Activated naive CD4-positive, alpha-beta T cell (primary cell): ENCODE results near the gene TRIOBP.
"Not testable (repeated sequence)": the region's sequence is repeated elsewhere in the genome, so short reads cannot be mapped to it uniquely, and the experiment has no call there.

Experiments
- DNase-seq, 4 experiments: peaks; one replicate each; lab custom pipeline; 2025; lab: John Stamatoyannopoulos, UW

TRIOBP gene

DNA sequence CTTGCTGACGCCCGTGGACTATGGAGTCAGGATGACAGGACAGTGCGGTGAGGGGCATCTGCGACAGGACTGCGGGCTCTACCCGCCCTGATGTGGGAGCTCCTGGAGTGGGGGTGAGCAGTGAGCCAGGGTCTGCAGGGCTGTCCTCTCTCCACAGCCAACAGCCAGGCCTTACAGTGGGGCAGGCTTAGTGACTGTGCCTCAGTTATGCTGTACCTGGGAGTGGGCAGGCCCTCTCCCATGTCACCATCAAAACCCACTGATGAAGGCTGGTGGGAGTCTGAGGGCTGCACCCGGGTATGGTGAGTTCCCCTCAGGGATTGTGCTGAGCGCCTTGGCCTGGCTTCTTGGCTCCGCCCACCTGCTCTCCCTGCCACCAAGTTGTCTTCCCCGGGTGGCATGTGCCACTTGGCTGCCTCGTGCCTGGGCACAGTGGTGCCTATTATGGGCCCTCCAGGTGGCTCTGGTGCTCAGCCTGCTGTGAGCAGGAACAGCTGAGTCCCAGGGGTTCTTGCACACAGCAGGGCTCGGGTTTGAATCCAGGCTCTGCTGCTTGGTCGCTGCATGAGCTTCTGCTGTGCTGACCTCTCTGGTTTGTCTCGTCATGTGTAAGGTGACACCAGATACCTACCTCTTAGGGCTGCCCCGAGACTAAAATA lies 4.1 kb upstream of the TRIOBP start:
- DNase-seq, result no peak

DNA sequence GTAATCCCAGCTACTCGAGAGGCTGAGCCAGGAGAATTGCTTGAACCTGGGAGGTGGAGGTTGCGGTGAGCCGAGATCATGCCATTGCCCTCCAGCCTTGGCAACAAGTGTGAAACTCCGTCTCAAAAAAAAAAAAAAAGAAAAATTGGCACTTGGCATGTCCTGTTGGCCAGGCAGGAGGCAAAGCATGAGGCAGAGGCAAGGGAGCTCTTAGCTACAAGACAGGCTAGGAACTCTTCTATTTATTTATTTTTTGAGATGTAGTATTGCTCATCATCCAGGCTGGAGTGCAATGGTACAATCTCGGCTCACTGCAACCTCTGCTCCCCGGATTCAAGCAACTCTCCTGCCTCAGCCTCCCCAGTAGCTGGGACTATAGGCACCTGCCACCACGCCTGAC lies 2.7 kb upstream of the TRIOBP start:
- DNase-seq, result not testable (repeated sequence)

DNA sequence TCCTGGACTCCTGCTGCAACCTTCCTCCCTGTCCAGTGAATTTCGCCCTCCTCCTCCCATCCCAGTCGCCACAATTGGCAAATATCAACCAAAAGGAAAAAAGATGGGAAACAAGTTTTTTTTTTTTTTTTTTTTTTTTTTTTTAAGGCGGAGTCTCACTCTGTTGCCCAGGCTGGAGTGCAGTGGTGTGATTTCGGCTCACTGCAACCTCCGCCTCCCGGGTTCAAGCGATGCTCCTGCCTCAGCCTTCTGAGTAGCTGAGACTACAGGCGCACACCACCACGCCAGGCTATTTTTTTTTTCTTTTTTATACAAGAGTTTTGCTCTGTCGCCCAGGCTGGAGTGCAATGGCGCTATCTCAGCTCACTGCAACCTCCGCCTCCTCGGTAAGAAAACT lies 590 bp upstream of the TRIOBP start:
- DNase-seq, result not testable (repeated sequence)

DNA sequence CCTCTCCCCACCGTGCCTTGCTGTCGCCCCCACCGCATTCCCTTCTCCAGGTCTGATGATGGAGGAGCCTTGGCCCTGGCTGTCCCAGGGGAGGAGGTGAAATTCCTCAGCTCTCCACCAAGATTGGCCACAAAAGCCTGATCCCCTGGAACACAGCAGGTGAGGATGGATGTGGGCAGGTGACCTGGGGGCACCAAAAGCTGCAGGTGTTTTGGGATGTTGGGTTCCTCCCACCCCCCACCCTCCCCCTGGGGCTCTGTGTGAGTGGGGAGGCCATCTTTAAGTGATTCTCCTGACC lies 639 bp downstream of the TRIOBP start:
- no peak for DNase-seq

DNA sequence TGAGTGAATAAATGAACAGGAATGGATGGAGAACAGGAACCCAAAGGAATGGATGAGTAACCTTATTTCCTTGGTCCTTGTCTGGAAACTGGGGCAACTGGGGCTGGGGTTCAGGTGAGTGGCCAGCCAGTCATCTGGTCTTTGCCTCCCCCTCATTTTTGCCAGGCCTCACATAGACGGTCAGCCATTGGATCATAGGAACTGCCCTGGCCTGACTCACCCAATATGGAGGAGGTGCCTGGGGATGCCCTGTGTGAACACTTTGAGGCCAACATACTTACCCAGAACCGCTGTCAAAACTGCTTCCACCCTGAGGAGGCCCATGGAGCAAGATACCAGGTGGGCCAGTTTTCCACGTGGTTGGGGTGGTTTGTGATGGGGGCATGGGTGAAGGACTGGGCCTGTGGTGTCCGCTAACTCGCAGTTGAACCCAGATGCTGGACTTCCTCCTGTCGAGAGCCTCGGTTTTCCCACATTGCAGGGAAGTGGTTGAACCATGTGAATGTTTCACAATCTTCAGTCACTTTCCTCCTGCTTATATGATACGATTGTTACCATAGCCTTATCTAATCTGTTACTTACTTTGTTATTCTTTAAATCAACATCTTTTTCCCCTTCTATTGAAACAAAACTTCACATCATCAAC lies 4.4 kb downstream of the TRIOBP start:
- DNase-seq, result no peak

DNA sequence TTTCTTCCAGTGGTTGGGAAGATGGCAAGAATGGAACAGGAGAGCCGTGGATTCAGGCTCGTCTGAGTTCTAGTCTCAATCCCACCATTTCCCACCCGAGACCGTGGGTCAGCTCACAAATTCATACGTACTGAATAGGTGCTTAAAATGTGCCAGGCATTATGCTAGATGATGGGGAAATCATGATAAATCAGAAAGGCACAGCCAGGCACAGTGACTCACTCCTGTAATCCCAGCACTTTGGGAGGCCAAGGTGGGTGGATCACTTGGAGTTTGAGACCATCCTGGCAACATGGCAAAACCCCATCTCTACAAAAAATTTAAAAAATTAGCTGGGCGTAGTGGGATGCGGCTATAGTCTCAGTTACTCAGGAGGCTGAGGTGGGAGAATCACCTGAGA lies 7.1 kb downstream of the TRIOBP start:
- no peak for DNase-seq

DNA sequence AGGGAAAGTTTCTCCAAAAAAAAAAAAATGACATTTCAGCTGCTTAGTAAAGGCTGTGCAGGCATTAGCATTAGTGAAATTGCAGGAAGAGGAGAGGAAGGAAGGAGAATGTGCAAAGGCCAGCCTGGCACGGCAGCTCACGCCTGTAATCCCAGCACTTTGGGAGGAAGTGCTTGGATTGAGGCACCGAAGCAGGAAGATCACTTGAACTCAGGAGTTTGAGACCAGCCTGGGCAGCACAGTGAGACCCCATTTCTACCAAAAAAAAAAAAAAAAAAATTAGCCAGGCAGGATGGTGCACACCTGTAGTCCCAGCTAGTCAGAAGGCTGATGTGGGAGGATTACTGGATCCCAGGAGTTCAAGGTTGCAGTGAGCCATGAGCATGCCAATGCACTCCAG lies 7.8 kb downstream of the TRIOBP start:
- DNase-seq, result no peak

DNA sequence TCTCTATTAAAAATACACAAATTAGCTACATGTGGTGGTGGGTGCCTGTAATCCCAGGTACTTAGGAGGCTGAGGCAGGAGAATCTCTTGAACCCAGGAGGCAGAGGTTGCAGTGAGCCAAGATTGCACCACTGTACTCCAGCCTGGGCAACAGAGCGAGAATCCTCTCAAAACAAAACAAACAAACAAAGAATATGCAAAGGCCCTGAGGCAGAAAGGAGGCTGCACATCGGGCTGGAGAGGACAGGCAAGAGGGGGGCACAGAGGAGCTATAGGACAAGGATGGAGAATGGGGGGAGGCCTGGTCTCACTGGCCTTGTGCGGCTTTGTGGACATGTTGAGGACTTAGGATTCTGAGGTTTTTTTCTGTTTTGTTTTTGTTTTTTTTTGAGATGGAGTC lies 8.4 kb downstream of the TRIOBP start:
- DNase-seq, result no peak

DNA sequence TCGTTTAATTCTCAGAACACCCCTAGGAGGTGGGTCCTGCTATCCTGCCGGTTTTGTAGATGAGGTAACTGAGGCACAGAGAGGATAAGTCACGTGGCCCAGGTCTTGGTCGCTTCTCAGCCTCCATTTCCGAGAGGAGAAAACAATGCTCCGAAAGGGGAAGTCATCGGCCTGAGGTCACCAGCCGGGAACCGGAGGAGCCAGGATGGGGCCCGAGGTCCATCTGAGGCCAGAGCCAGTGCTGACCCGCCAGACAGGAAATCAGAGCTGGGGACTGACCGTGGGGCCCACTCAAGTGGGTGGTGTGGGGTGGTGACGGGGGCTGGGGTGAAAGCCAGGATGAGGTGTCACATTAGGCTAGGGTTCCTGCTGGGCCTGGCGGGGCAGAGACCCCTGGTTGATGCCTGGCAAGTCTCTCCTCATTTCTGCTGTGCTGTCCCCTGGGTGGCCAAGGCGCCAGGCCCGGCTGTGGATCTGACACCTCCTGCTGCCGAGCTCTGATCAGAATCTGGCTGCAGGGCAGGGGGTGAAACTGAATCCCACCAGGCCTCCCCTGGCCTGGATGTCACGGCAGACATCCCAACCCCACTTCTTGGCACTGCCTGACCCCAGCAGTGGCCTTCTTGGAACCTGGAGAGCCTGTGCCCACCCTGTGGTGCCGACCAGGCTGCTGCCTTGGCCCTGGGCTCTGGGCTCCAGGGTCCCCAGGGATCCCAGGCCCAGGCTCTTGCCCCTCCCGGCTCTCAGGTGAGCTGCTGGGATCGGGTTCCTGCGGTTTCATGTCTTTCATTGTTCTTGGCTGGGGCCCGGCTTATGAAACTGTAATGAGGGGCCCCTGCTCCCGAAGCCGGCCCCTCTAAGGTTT lies 12.0 kb downstream of the TRIOBP start:
- no peak for DNase-seq

DNA sequence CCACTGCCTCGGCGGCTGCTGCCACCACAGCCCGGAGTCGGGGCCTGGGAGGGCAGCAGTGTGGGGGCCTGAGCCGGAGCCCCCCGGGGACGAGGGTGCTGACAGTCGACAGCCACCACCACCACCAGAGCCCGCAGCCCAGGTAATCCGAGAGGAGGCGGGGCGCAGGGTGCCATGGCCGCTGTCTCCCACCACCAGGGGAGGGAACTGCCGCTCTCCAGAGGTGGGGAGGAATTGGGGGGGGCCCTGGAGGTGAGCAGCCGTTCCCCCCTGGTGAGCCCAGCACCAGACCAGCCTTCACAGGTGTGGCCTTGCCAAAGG lies 12.6 kb downstream of the TRIOBP start:
- no peak for DNase-seq

DNA sequence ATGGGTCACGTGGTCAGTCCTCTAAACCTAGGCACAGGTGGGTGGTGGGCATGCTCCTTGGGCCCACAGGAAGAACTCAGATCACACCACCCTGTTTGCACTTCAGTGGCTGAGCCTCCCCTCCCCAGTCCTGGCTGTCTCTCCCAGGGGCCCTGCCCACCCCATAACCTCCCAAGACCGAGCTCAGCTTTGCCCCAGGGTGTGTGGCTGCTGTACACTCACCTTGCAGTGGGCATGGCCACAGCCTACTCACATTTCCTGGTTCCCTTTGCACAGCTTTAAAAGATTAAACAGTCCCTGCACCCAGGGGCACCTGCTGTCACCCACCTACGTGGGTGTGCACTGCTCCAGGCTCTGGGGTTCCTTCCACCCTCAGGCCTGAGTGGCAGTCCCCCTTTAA lies 13.8 kb downstream of the TRIOBP start:
- DNase-seq, result no peak

DNA sequence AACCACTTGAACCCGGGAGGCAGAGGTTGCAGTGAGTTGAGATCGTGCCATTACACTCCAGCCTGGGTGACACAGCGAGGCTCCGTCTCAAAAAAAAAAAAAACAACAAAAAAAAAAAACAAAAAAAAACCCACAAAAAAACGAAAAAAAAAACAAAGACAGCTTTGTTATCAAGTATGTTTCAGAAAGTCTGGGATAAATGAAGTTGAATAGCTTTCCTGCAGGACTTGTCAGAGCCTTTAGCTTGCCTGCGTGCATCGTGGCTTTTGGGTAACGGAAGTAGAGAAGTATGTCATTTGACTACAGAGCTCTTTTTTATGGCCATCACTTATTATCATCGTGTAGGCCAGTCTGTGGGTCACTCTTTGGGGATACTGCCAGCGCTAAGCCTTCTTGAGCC lies 14.6 kb downstream of the TRIOBP start:
- DNase-seq, result no peak

DNA sequence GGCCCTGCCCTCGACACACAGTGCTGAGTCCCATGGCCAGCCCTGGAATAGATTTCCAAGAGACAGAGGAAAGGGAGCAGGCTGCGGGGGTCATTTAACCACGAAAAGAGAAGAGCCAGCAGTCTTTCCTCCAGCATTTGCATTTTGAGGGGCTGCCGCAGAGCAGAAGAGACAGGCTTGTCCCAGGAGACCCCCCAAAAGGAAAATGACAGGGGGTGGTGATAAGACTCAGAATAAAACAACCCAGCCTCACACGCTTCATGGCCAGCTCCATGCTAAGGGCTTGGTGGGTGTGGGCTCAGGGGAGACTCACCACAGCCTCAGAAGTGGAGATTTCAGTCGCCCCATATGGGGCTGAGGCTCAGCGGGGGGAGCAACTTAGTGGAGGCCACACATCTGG lies 16.9 kb downstream of the TRIOBP start:
- DNase-seq, result no peak

DNA sequence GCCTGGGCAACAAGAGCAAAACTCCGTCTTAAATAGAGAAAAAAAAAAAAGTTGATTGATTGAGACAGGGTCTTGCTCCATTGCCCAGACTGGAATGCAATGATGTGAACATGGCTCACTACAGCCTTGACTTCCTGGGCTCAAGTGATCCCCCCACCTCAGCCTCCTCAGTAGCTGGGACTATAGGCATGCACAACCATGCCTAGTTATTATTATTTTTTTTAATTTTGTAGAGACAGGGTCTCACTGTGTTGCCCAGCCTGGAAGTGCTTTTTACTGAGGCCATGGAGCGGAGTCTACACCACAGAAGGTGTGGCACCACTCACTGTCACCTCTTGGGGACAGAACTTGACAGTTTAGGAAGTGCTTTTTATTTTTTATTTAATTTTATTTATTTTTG lies 17.8 kb downstream of the TRIOBP start:
- DNase-seq, result no peak

DNA sequence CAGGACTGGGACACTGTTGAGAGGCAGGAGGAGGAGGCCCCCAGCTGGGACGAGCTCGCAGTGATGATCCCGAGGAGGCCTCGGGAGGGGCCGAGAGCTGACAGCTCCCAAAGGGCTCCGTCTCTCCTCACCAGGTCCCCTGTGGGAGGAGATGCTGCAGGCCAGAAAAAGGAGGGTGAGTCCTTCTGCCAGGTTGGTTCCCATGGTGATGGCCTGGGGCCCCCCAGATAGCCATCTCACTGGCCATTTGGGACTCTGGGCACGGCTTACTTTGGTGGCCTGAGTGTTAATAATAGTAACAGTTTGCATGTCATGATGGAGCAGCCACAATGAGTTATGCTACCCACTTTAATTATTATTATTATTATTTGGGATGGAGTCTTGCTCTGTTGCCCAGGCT lies 18.9 kb downstream of the TRIOBP start:
- DNase-seq, result no peak

DNA sequence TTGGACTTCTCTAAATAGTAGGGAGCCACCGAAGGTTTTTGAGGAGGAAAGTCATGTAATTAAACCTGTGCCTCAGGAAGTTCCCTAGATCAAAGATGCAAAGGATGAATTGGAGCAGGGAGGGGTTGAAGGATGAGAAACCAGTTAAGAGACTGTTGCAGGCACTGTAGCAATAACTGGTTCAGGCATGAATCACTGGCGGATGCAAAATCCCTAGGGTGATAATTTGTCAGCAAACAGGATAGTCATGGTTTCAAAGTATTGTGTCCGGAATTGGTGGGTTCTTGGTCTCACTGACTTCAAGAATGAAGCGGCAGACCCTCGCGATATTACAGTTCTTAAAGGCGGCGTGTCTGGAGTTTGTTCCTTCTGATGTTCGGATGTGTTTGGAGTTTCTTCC lies 19.9 kb downstream of the TRIOBP start:
- DNase-seq, result no peak

DNA sequence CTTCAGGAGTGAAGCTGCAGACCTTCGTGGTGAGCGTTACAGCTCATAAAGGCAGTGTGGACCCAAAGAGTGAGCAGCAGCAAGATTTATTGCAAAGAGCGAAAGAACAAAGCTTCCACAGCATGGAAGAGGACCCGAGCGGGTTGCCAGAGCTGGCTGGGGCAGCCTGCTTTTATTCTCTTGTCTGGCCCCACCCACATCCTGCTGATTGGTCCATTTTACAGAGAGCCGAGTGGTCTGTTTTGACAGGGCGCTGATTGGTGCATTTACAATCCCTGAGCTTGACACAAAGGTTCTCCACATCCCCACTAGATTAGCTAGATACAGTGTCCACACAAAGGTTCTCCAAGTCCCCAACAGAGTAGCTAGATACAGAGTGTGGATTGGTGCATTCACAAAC lies 20.4 kb downstream of the TRIOBP start:
- not testable (repeated sequence) for DNase-seq

DNA sequence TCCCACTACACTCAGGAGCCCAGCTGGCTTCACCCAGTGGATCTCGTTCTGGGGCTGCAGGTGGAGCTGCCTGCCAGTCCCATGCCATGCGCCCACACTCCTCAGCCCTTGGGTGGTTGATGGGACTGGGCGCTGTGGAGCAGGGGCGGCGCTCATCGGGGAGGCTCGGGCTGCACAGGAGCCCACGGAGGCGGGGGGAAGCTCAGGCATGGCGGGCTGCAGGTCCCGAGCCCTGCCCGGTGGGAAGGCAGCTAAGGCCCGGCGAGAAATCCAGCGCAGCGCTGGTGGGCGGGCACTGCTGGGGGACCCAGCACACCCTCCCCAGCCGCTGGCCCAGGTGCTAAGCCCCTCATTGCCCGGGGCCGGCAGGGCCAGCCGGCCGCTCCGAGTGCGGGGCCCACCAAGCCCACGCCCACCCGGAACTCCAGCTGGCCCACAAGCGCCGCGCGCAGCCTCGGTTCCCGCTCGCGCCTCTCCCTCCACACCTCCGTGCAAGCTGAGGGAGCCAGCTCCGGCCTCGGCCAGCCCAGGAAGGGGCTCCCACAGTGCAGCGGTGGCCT lies 21.0 kb downstream of the TRIOBP start:
- not testable (repeated sequence) for DNase-seq

DNA sequence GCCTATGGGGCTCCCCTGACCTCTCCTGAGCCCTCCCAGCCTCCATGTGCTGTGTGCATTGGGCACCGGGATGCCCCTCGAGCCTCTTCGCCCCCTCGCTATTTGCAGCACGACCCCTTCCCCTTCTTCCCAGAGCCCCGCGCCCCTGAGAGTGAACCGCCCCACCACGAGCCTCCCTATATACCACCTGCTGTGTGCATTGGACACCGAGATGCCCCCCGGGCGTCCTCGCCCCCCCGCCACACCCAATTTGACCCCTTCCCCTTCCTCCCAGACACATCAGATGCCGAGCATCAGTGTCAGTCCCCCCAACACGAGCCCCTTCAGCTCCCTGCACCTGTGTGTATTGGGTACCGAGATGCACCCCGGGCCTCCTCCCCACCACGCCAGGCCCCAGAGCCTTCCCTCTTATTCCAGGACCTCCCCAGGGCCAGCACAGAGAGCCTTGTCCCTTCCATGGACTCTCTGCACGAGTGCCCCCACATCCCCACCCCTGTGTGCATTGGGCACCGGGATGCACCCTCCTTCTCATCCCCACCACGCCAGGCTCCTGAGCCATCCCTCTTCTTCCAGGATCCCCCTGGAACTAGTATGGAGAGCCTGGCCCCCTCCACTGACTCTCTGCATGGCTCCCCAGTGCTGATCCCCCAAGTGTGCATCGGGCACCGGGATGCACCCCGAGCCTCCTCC lies 28.8 kb downstream of the TRIOBP start:
- no peak for DNase-seq

DNA sequence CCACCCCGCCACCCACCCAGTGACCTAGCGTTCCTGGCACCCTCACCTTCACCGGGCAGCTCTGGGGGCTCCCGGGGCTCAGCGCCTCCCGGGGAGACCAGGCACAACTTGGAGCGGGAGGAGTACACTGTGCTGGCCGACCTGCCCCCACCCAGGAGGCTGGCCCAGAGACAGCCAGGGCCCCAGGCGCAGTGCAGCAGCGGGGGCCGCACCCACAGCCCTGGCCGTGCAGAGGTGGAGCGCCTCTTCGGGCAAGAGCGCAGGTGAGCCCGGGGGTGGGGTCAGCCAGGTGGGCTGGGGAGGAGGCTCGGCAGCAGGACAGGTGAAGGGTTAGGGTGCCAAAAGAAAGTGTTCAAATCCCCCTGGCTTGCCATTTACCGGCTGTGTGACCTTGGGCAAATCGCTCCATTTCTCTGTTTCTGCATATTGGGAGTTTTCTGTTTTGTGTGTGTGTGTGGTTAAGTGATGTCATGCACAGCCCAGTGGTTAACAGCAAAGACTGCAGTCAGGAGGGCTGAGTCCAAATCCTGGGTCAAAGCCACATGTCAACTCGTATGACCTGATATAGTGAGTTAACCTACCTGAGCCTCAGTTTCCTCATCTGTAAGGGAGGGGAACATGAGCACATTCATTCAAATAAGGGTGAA lies 29.5 kb downstream of the TRIOBP start:
- no peak for DNase-seq

DNA sequence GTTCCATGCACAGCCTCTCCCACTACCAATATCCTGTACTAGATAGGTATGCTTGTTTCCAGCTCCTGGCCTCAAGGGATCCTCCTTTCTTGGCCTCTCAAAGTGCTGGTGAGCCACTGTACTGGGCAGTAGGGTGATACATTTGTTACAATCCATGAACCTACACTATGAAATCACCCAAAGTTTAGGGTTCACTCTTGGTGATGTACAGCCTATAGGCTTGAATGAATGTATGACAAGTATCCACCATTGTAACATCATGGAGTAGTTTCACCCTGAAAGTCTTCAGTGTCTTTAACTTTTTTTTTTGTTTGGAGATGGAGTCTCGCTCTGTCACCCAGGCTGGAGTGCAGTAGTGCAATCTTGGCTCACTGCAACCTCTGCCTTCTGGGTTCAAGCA lies 31.8 kb downstream of the TRIOBP start:
- DNase-seq, result no peak

DNA sequence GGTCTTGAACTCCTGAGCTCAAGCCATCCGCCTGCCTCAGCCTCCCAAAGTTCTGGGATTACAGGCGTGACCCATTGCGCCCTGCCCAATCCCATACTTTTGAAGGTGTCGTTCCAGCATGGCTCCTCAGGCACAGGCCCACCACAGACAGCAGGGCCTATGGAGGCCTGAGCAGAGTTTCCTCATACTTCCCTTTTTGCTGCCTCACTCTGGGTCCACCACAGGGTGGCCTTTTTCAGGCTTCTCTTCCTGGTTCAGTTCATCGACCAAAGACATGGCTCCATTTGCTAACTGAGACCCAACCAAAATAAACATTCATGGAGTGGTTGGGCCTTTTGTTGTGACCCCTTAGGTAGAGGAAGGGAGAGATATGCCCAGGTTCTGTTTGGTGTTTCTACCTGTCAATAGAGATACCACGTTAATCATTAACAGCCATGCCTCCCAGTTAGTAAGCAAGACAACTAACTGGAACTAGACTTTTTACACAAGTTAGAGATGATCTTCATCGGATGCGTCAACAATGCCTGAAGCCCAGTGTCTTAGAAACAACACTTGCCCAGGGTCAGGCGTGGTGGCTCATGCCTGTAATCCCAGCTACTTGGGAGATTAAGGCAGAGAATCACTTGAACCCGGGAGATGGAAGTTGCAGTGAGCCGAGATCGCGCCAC lies 35.1 kb downstream of the TRIOBP start:
- DNase-seq, result no peak
